Measurements from ENCODE around the gene IL37. TPM values are rescaled to one million over a fixed set of nuclear protein-coding genes. Genes with fewer than 3 reads are reported as not detected.
A peak's percentile ranks its signal among the peaks of the same experiment; 100 is the strongest.

IL37 gene
- total RNA-seq, 1 experiment from 2014 or later: 1.0 TPM

DNA sequence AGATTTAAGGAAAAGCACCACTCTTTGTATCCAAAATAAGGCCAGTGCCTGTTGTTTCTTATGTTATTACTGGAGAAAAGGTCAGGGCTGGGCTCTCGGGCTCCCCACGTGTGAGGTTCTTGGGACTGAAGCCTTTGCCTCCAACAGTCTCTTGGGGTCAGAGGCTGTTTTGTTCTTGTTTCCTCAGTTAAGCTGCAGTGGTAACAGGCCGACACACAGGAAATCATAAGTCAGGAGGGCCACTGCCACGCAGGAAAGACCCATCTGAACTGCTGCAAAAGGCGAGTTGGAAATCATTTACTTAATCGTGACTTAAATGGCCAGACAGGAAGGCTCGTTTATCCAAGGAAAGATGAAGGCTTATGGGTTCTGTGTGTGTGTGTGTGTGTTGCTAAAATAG, 30.3 kb upstream of the IL37 start:
- peaks cover 31% of the 10 kb centered on the region for H3K4me1 ChIP-seq (replicated peaks; ENCODE audit: insufficient read depth)
- H3F3A ChIP-seq (ENCODE audit: insufficient read depth, low read depth): 0 out of 2 replicates have a peak, but pooled peaks cover 7% of the 10 kb centered on the region
- no peak overlapping the region for H3K4me3 ChIP-seq
- BruUV-seq (replicated peaks): no TSS peak
- intact Hi-C loops (cut with micrococcal nuclease; ENCODE audit: unreplicated experiment): loop anchor here (5.0 kb wide), 1 partner anchor 133 kb away; no protein-coding TSS in a partner anchor
- no peak for DNase-seq
- H3K9me2 ChIP-seq (ENCODE audit: insufficient read depth): no peaks in the 10 kb centered on the region
- H3K36me3 ChIP-seq (ENCODE audit: low read depth): no peaks in the 10 kb centered on the region
- CTCF ChIA-PET: no interaction called here
- H3K9me3 ChIP-seq (ENCODE audit: insufficient read depth, low read depth): no peaks in the 10 kb centered on the region
- H3K79me2 ChIP-seq (ENCODE audit: low read depth): no peaks in the 10 kb centered on the region
- no peak overlapping the region for H2AFZ ChIP-seq
- H3K4me2 ChIP-seq: no peak overlapping the region
- TF ChIP-seq, protein P1, sequence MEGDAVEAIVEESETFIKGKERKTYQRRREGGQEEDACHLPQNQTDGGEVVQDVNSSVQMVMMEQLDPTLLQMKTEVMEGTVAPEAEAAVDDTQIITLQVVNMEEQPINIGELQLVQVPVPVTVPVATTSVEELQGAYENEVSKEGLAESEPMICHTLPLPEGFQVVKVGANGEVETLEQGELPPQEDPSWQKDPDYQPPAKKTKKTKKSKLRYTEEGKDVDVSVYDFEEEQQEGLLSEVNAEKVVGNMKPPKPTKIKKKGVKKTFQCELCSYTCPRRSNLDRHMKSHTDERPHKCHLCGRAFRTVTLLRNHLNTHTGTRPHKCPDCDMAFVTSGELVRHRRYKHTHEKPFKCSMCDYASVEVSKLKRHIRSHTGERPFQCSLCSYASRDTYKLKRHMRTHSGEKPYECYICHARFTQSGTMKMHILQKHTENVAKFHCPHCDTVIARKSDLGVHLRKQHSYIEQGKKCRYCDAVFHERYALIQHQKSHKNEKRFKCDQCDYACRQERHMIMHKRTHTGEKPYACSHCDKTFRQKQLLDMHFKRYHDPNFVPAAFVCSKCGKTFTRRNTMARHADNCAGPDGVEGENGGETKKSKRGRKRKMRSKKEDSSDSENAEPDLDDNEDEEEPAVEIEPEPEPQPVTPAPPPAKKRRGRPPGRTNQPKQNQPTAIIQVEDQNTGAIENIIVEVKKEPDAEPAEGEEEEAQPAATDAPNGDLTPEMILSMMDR (conservative IDR thresholded peaks at IDR 0.05): no peak
- TF ChIP-seq EZH2 (IDR thresholded peaks at IDR 0.05; ENCODE audit: low read depth): no peak
- no peak overlapping the region for H3K27ac ChIP-seq
- H4K20me1 ChIP-seq (ENCODE audit: insufficient read depth): no peaks in the 10 kb centered on the region
- no peaks in the 10 kb centered on the region for H3K27me3 ChIP-seq (ENCODE audit: insufficient read depth, low read depth)
- POLR2A ChIA-PET (ENCODE audit: unreplicated experiment): no interaction called here

DNA sequence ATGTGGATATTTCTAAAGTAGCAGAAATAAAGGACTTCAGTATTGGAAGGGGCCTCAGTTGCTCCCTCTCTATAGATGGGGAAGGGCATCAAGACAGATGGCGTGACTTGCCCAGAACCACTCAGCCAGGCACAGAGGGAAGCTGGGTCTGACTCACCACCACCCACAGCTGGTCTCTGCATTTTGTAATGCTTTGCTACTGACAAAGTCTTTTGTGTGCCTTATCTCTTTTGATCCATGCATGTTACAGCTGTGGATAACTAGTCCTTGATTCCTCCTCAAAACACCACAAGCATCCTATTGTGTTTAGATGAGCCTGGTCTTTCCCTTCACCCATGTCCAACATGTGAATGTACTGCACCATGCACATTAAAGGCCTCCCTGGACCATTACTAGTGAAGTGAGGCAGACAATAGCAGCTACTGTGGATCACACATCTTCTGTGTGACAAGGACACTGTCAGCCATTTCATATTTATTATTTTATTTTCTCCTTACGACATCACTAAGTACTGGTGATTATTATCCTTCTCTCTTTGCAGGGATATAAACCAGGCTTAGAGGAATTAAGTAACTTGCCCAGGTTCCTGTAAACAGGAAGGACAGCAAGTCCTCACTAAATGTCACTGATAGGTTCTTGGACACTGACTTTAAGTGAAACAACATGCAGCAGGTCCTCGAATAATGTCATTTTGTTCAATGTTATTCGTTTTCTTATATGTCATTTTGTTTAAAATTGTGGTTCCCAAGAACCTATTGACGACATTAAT, 29.6 kb upstream of the IL37 start:
- intact Hi-C loops (cut with micrococcal nuclease; ENCODE audit: unreplicated experiment): loop anchor here (5.0 kb wide), 1 partner anchor 134 kb away; no protein-coding TSS in a partner anchor
- Histone ChIP-seq H3K4me3 (no peak overlapping the region), H2AFZ (no peak overlapping the region), H3F3A (ENCODE audit: insufficient read depth, low read depth) (0 out of 2 replicates have a peak, but pooled peaks cover 7% of the 10 kb centered on the region), H4K20me1 (ENCODE audit: insufficient read depth) (no peaks in the 10 kb centered on the region), H3K4me2 (no peak overlapping the region), H3K4me1 (replicated peaks; ENCODE audit: insufficient read depth) (peaks cover 31% of the 10 kb centered on the region), H3K79me2 (ENCODE audit: low read depth) (no peaks in the 10 kb centered on the region), H3K27ac (0 out of 2 replicates have a peak overlapping the region, but pooled peaks have one; percentile 0), H3K36me3 (ENCODE audit: low read depth) (no peaks in the 10 kb centered on the region), H3K27me3 (ENCODE audit: insufficient read depth, low read depth) (no peaks in the 10 kb centered on the region), H3K9me2 (ENCODE audit: insufficient read depth) (no peaks in the 10 kb centered on the region), H3K9me3 (ENCODE audit: insufficient read depth, low read depth) (no peaks in the 10 kb centered on the region)
- BruUV-seq (replicated peaks): no TSS peak
- TF ChIP-seq, protein P1 (conservative IDR thresholded peaks at IDR 0.05): no peak
- TF ChIP-seq EZH2 (IDR thresholded peaks at IDR 0.05; ENCODE audit: low read depth): no peak
- peak in 1 of 2 experiments; percentile 65 for DNase-seq
- ChIA-PET POLR2A (ENCODE audit: unreplicated experiment) (no interaction called here), CTCF (no interaction called here)

DNA sequence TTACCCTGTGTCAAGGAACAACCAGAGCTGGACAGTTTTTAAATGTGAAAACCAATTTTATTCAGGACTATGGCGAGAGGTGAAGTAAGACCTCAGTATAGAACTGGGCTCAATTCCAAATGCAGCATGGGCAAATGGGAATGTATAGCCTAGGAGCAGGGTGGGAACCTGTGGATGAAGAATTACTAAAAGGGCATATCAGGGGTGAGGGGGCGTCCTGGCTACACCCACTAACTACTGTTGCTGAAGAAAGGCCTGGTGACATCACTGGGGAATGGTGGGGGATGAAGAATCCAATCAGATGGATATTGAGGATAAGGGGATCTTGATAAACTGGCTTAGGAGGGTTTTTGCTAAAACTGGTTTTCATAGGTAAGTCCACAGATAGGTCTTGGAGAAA, 27.3 kb upstream of the IL37 start:
- H3K9me3 ChIP-seq (ENCODE audit: insufficient read depth, low read depth): no peaks in the 10 kb centered on the region
- TF ChIP-seq, protein P1 (conservative IDR thresholded peaks at IDR 0.05): no peak
- no peak for TF ChIP-seq EZH2 (IDR thresholded peaks at IDR 0.05; ENCODE audit: low read depth)
- H3K9me2 ChIP-seq (ENCODE audit: insufficient read depth): no peaks in the 10 kb centered on the region
- no peak overlapping the region for H3K4me3 ChIP-seq
- H4K20me1 ChIP-seq (ENCODE audit: insufficient read depth): no peaks in the 10 kb centered on the region
- POLR2A ChIA-PET (ENCODE audit: unreplicated experiment): no interaction called here
- H3K36me3 ChIP-seq (ENCODE audit: low read depth): no peaks in the 10 kb centered on the region
- H3K4me1 ChIP-seq (replicated peaks; ENCODE audit: insufficient read depth): peaks cover 23% of the 10 kb centered on the region
- no peaks in the 10 kb centered on the region for H3K79me2 ChIP-seq (ENCODE audit: low read depth)
- no peak overlapping the region for H3K27ac ChIP-seq
- no peak overlapping the region for H2AFZ ChIP-seq
- no peak overlapping the region for H3K4me2 ChIP-seq
- H3K27me3 ChIP-seq (ENCODE audit: insufficient read depth, low read depth): no peaks in the 10 kb centered on the region
- H3F3A ChIP-seq (ENCODE audit: insufficient read depth, low read depth): 0 out of 2 replicates have a peak, but pooled peaks cover 7% of the 10 kb centered on the region
- BruUV-seq (replicated peaks): no TSS peak
- CTCF ChIA-PET: no interaction called here
- intact Hi-C loops (cut with micrococcal nuclease; ENCODE audit: unreplicated experiment): loop anchor here (5.0 kb wide), 1 partner anchor 136 kb away; no protein-coding TSS in a partner anchor
- no peak for DNase-seq
